GM20431 (cell line): ENCODE measurements around the gene PLA2G4A.

Experiments
- in situ Hi-C: fragments of 300-500 bp; cut with MseI, MboI; formaldehyde crosslinking; loops from one replicate; pipeline ENCODE4 v1.15.0; 2020; ENCODE audit warnings: low sequenced_read_pairs; ENCODE audit not compliant: unreplicated experiment

PLA2G4A gene

GRCh38 chr1:186828611-186829454, at the start of gene PLA2G4A:
Gene PLA2G4A, plus strand, starts transcription at chr1:186828949. Its CDS starts 25,406 bp downstream, at chr1:186854355.
- in situ Hi-C loops: no loop called here

GRCh38 chr1:186780076-186780475, 48.7 kb upstream of the PLA2G4A start:
- in situ Hi-C loops: no loop called here

GRCh38 chr1:186781730-186782129, 47.0 kb upstream of the PLA2G4A start:
- in situ Hi-C loops: no loop called here

- in situ Hi-C loops: no loop called here
Measured at GRCh38 chr1:186782791-186783190, 46.0 kb upstream of the PLA2G4A start.

- in situ Hi-C loops: no loop called here
Measured at GRCh38 chr1:186783193-186783592, 45.6 kb upstream of the PLA2G4A start.

- in situ Hi-C loops: no loop called here
Measured at GRCh38 chr1:186785503-186785902, 43.2 kb upstream of the PLA2G4A start.

GRCh38 chr1:186790101-186790500, 38.6 kb upstream of the PLA2G4A start:
- in situ Hi-C loops: no loop called here

- in situ Hi-C loops: no loop called here
Measured at GRCh38 chr1:186792870-186793581, 35.7 kb upstream of the PLA2G4A start.

- in situ Hi-C loops: no loop called here
Measured at GRCh38 chr1:186793582-186793927, 35.2 kb upstream of the PLA2G4A start.

- in situ Hi-C loops: no loop called here
Measured at GRCh38 chr1:186798960-186799688, 29.6 kb upstream of the PLA2G4A start.

GRCh38 chr1:186799689-186800054, 29.1 kb upstream of the PLA2G4A start:
- in situ Hi-C loops: no loop called here

GRCh38 chr1:186802388-186802787, 26.4 kb upstream of the PLA2G4A start:
- in situ Hi-C loops: no loop called here

GRCh38 chr1:186804679-186805078, 24.1 kb upstream of the PLA2G4A start:
- in situ Hi-C loops: no loop called here

- in situ Hi-C loops: no loop called here
Measured at GRCh38 chr1:186806477-186806876, 22.3 kb upstream of the PLA2G4A start.

GRCh38 chr1:186807163-186807562, 21.6 kb upstream of the PLA2G4A start:
- in situ Hi-C loops: no loop called here

- in situ Hi-C loops: no loop called here
Measured at GRCh38 chr1:186811892-186812291, 16.9 kb upstream of the PLA2G4A start.

- in situ Hi-C loops: no loop called here
Measured at GRCh38 chr1:186812570-186812969, 16.2 kb upstream of the PLA2G4A start.

- in situ Hi-C loops: no loop called here
Measured at GRCh38 chr1:186813420-186813819, 15.3 kb upstream of the PLA2G4A start.

- in situ Hi-C loops: no loop called here
Measured at GRCh38 chr1:186819126-186819525, 9.6 kb upstream of the PLA2G4A start.

GRCh38 chr1:186819563-186819962, 9.2 kb upstream of the PLA2G4A start:
- in situ Hi-C loops: no loop called here
